ENCODE results near the gene WNT11.
"Not testable (repeated sequence)": the region's sequence is repeated elsewhere in the genome, so short reads cannot be mapped to it uniquely, and the experiment has no call there.

Gene WNT11

DNA sequence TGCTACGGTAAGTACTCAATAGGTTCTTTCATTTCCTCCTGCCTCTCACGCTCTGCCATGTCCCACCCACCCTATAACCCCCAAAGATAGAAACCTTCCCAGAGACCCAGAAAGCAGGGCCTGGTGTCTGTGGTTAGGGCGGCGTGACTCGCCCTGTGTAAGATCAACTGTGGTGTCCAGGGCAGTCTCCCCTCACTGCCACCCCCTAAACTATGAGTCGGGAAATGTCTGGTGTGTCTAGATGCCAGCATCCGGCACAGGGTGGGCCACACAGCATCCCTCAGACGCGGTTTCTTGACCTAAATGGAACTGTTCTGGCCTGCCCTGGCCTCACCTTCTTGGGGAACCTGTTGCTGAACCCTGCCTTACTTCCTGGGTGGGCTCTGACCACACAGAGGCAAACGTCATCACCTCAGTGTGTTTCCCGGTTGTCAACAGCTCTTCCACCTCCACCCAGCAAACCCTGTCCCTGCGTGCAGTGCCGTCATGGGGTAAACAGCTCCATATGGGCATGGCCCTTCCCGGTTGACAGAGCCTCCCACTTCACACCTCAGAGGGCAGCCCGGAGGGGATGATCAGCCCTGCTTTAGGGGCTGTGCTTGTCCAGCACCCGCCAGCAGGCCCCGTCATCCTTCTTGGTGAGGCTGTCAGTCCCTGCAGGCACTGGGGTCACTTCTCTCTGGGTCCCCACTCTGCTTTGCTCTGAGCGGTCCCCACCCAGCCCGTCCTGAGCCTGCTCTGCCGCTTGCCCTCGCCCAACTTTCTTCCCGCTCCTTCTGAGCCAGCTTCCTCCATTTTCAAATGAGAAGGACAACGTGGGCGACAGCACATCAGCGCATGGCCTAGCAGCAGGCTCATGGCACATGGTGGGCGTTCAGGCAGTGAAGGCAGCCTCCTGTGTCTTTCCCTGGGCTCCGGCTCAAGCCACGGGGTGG, 6.0 kb downstream of the WNT11 start:
- H3K4me3 ChIP-seq (ENCODE audit: low read length) = no peak overlapping the region
- H2AFZ ChIP-seq (ENCODE audit: low read length) = no peak overlapping the region
- no peaks in the 10 kb centered on the region for H3K79me2 ChIP-seq (ENCODE audit: low read length)
- no peaks in the 10 kb centered on the region for H4K20me1 ChIP-seq (ENCODE audit: insufficient read depth, low read length)
- no peak for DNase-seq
- H3F3A ChIP-seq (ENCODE audit: insufficient read depth, low read length) = no peaks in the 10 kb centered on the region
- H3K9me3 ChIP-seq (replicated peaks; ENCODE audit: insufficient read depth, low read length) = no peaks in the 10 kb centered on the region
- no peak overlapping the region for H3K9ac ChIP-seq (ENCODE audit: low read length)
- H3K36me3 ChIP-seq (replicated peaks; ENCODE audit: insufficient read depth, low read length) = no peaks in the 10 kb centered on the region
- H3K4me2 ChIP-seq (ENCODE audit: low read depth, low read length) = no peak overlapping the region
- peaks cover 18% of the 10 kb centered on the region for H3K27me3 ChIP-seq (replicated peaks; ENCODE audit: insufficient read depth, low read length)
- H3K4me1 ChIP-seq (ENCODE audit: low read length) = no peaks in the 10 kb centered on the region
- H3K27ac ChIP-seq (ENCODE audit: low read length) = no peak overlapping the region
- no peaks in the 10 kb centered on the region for H3K9me2 ChIP-seq (replicated peaks; ENCODE audit: insufficient read depth, low read length)
- TF ChIP-seq, protein P1, sequence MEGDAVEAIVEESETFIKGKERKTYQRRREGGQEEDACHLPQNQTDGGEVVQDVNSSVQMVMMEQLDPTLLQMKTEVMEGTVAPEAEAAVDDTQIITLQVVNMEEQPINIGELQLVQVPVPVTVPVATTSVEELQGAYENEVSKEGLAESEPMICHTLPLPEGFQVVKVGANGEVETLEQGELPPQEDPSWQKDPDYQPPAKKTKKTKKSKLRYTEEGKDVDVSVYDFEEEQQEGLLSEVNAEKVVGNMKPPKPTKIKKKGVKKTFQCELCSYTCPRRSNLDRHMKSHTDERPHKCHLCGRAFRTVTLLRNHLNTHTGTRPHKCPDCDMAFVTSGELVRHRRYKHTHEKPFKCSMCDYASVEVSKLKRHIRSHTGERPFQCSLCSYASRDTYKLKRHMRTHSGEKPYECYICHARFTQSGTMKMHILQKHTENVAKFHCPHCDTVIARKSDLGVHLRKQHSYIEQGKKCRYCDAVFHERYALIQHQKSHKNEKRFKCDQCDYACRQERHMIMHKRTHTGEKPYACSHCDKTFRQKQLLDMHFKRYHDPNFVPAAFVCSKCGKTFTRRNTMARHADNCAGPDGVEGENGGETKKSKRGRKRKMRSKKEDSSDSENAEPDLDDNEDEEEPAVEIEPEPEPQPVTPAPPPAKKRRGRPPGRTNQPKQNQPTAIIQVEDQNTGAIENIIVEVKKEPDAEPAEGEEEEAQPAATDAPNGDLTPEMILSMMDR (IDR thresholded peaks at IDR 0.05; ENCODE audit: low read length) = no peak
- TF ChIP-seq EZH2 (optimal IDR thresholded peaks at IDR 0.05; ENCODE audit: low read depth, low read length) = no peak
- TF ChIP-seq EZH2phosphoT487 (IDR thresholded peaks at IDR 0.05; ENCODE audit: low read length) = no peak

DNA sequence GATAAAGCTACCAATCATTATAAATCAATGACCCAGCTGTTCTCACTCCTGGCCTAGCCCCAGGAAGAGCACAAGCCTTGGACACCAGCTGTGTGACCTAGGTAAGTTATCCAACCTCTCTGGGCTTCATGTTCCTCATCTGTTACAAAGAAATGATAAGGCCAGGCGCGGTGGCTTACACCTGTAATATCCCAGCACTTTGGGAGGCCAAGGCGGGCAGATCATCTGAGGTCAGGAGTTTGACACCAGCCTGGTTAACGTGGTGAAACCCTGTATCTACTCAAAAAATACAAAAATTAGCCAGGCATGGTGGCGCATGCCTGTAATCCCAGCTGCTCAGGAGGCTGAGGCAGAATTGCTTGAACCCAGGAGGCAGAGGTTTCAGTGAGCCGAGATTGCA, 7.6 kb downstream of the WNT11 start:
- H4K20me1 ChIP-seq (ENCODE audit: insufficient read depth, low read length); H3K27me3 ChIP-seq (replicated peaks; ENCODE audit: insufficient read depth, low read length); H3K9me2 ChIP-seq (replicated peaks; ENCODE audit: insufficient read depth, low read length); H3K27ac ChIP-seq (ENCODE audit: low read length); H3K36me3 ChIP-seq (replicated peaks; ENCODE audit: insufficient read depth, low read length); H3K9ac ChIP-seq (ENCODE audit: low read length); H3K4me2 ChIP-seq (ENCODE audit: low read depth, low read length); H3K4me1 ChIP-seq (ENCODE audit: low read length); H2AFZ ChIP-seq (ENCODE audit: low read length); H3K4me3 ChIP-seq (ENCODE audit: low read length); H3F3A ChIP-seq (ENCODE audit: insufficient read depth, low read length); DNase-seq; H3K9me3 ChIP-seq (replicated peaks; ENCODE audit: insufficient read depth, low read length); H3K79me2 ChIP-seq (ENCODE audit: low read length): not testable (repeated sequence)

DNA sequence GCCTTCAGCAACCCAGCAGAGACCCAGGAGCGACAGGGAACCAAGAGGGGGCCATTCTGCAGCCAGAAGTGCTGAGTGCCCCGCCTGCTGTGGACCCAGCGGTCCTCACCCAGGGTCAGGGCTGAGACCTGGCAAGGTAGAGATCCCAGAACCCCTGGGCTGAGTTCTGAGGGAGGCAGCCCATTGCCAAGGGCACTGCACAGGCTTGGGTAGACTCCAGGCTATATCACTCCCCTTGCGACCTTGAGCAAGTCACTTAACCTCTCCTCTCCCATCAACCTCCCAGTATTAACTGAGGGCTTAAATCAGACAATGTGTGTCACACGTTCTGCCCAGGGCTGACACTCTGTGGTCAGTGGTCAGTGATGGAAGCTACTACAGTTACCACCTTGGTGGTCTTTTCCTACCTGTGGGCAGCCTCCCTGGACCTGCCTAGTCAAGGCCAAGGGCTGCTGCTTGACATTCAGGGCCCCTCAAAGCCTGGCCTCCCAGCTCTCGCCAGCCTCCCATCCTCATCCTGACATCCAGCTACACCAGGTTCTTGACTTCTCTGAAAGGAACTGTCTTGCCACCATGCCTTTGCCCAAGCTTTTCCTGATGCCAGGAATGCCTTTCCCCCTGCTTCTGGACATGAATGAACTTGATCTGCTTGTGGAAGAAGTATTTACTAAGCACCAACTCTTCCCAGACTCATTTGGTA, 8.2 kb downstream of the WNT11 start:
- Histone ChIP-seq H3K27me3 (replicated peaks; ENCODE audit: insufficient read depth, low read length) (0 out of 2 replicates have a peak, but pooled peaks cover 5% of the 10 kb centered on the region), H3K4me2 (ENCODE audit: low read depth, low read length) (no peak overlapping the region), H3K9ac (ENCODE audit: low read length) (no peak overlapping the region), H3K4me3 (ENCODE audit: low read length) (no peak overlapping the region), H2AFZ (ENCODE audit: low read length) (no peak overlapping the region), H3K4me1 (ENCODE audit: low read length) (no peaks in the 10 kb centered on the region), H3K79me2 (ENCODE audit: low read length) (no peaks in the 10 kb centered on the region), H3K36me3 (replicated peaks; ENCODE audit: insufficient read depth, low read length) (no peaks in the 10 kb centered on the region), H3K9me3 (replicated peaks; ENCODE audit: insufficient read depth, low read length) (no peaks in the 10 kb centered on the region), H3F3A (ENCODE audit: insufficient read depth, low read length) (no peaks in the 10 kb centered on the region), H4K20me1 (ENCODE audit: insufficient read depth, low read length) (no peaks in the 10 kb centered on the region), H3K27ac (ENCODE audit: low read length) (no peak overlapping the region), H3K9me2 (replicated peaks; ENCODE audit: insufficient read depth, low read length) (no peaks in the 10 kb centered on the region)
- TF ChIP-seq EZH2 (optimal IDR thresholded peaks at IDR 0.05; ENCODE audit: low read depth, low read length) (no peak), EZH2phosphoT487 (IDR thresholded peaks at IDR 0.05; ENCODE audit: low read length) (no peak)
- TF ChIP-seq, protein P1 (IDR thresholded peaks at IDR 0.05; ENCODE audit: low read length) = no peak
- DNase-seq = no peak

Data from MM.1S (cell line).